HG02642 (cell line): ENCODE results near the gene PWWP2B.

Experiments used
- ATAC-seq: cut with Tn5 transposase; IDR thresholded peaks from one replicate; pipeline ENCODE4 v1.9.1; 2021; ENCODE audit warnings: mild to moderate bottlenecking; ENCODE audit not compliant: unreplicated experiment, poor library complexity

Gene PWWP2B

GRCh38 chr10:132392811-132393694, 3.9 kb upstream of the PWWP2B start:
- no peak for ATAC-seq

- ATAC-seq = no peak
Observed at GRCh38 chr10:132393695-132394181, 3.3 kb upstream of the PWWP2B start.

GRCh38 chr10:132394201-132394811, 2.7 kb upstream of the PWWP2B start:
- no peak for ATAC-seq

GRCh38 chr10:132394936-132395703, 1.9 kb upstream of the PWWP2B start:
- no peak for ATAC-seq

- peak; percentile 16 for ATAC-seq
Observed at GRCh38 chr10:132395704-132396493, 1.1 kb upstream of the PWWP2B start.

GRCh38 chr10:132396494-132397035, 435 bp upstream of the PWWP2B start:
- ATAC-seq = peak; percentile 45

GRCh38 chr10:132397671-132398565, 918 bp downstream of the PWWP2B start:
- peak; percentile 35 for ATAC-seq

GRCh38 chr10:132398566-132398991, 1.6 kb downstream of the PWWP2B start:
- ATAC-seq = no peak

GRCh38 chr10:132399117-132400035, 2.4 kb downstream of the PWWP2B start:
- ATAC-seq = no peak

GRCh38 chr10:132400041-132400546, 3.1 kb downstream of the PWWP2B start:
- no peak for ATAC-seq

- ATAC-seq = no peak
Observed at GRCh38 chr10:132400547-132401151, 3.6 kb downstream of the PWWP2B start.

- no peak for ATAC-seq
Observed at GRCh38 chr10:132401401-132402118, 4.6 kb downstream of the PWWP2B start.

GRCh38 chr10:132402781-132403241, 5.8 kb downstream of the PWWP2B start:
- ATAC-seq = no peak

- no peak for ATAC-seq
Observed at GRCh38 chr10:132403511-132404168, 6.6 kb downstream of the PWWP2B start.

- ATAC-seq = no peak
Observed at GRCh38 chr10:132404169-132404880, 7.3 kb downstream of the PWWP2B start.
